ENCODE measurements around the gene RSPRY1.
"Not testable (repeated sequence)": the region's sequence is repeated elsewhere in the genome, so short reads cannot be mapped to it uniquely, and the experiment has no call there.

The RSPRY1 gene

GRCh38 chr16:57257455-57258070, 71.4 kb downstream of the RSPRY1 start:
- no peak for DNase-seq

GRCh38 chr16:57258226-57258909, 72.2 kb downstream of the RSPRY1 start:
- DNase-seq: no peak

GRCh38 chr16:57258910-57259475, 72.9 kb downstream of the RSPRY1 start:
- DNase-seq: no peak

- DNase-seq: peak; percentile 7
Measured at GRCh38 chr16:57260294-57260929, 74.3 kb downstream of the RSPRY1 start.

GRCh38 chr16:57261806-57262205, 75.7 kb downstream of the RSPRY1 start:
- no peak for DNase-seq

GRCh38 chr16:57262841-57263540, 76.9 kb downstream of the RSPRY1 start:
- no peak for DNase-seq

- no peak for DNase-seq
Measured at GRCh38 chr16:57263541-57264351, 77.6 kb downstream of the RSPRY1 start.

GRCh38 chr16:57264381-57264780, 78.3 kb downstream of the RSPRY1 start:
- no peak for DNase-seq

GRCh38 chr16:57264950-57265371, 78.8 kb downstream of the RSPRY1 start:
- DNase-seq: no peak

- DNase-seq: no peak
Measured at GRCh38 chr16:57265850-57266530, 79.9 kb downstream of the RSPRY1 start.

GRCh38 chr16:57266531-57267260, 80.6 kb downstream of the RSPRY1 start:
- DNase-seq: peak; percentile 25

GRCh38 chr16:57267343-57267742, 81.2 kb downstream of the RSPRY1 start:
- not testable (repeated sequence) for DNase-seq

- no peak for DNase-seq
Measured at GRCh38 chr16:57268804-57269800, 83.0 kb downstream of the RSPRY1 start.

- DNase-seq: no peak
Measured at GRCh38 chr16:57270221-57271062, 84.3 kb downstream of the RSPRY1 start.

GRCh38 chr16:57271063-57271345, 84.9 kb downstream of the RSPRY1 start:
- no peak for DNase-seq

GRCh38 chr16:57271867-57272495, 85.9 kb downstream of the RSPRY1 start:
- DNase-seq: no peak

GRCh38 chr16:57273359-57273758, 87.2 kb downstream of the RSPRY1 start:
- no peak for DNase-seq

GRCh38 chr16:57273826-57274225, 87.7 kb downstream of the RSPRY1 start:
- DNase-seq: no peak
